Lung (tissue), 12 donors: Measurements from ENCODE around the gene MTM1. TPM values are rescaled to one million over a fixed set of nuclear protein-coding genes. Genes with fewer than 3 reads are reported as not detected.

Source experiments
- ATAC-seq: fragments of 200-7000 bp; cut with Tn5 transposase; one replicate; pipeline ENCODE4 v1.9.1; 2020; ENCODE audit warnings: moderate number of reproducible peaks; ENCODE audit not compliant: insufficient read depth, low FRiP score
- DNase-seq, 3 donors: peaks; one replicate each; pipeline ENCODE4 v3.0.0-alpha.2; 2013 to 2017
- H3K27ac ChIP-seq, 2 donors: one replicate each; pipeline ENCODE4 v1.5.1; 2013; ENCODE audit warnings: mild to moderate bottlenecking in 2 of 2, moderate library complexity in 2 of 2, control low read depth in 1 of 2, inconsistent platforms in 1 of 2, low read depth in 1 of 2, low read length in 1 of 2
- H3K27me3 ChIP-seq, 3 donors: one replicate each; pipeline ENCODE4 v1.5.1; 2013; ENCODE audit warnings: low read length in 2 of 3; ENCODE audit not compliant: control insufficient read depth in 3 of 3, insufficient read depth in 3 of 3
- H3K36me3 ChIP-seq, 4 donors: one replicate each; pipeline ENCODE4 v1.5.1; 2013; ENCODE audit warnings: low read length in 4 of 4, mild to moderate bottlenecking in 1 of 4, moderate library complexity in 1 of 4; ENCODE audit not compliant: control insufficient read depth in 4 of 4, insufficient read depth in 4 of 4
- H3K4me1 ChIP-seq, 5 donors: one replicate each; pipeline ENCODE4 v1.5.1; 2013; ENCODE audit warnings: low read length in 5 of 5, mild to moderate bottlenecking in 2 of 5, moderate library complexity in 1 of 5; ENCODE audit not compliant: control insufficient read depth in 5 of 5, insufficient read depth in 5 of 5
- H3K4me3 ChIP-seq: one replicate; pipeline ENCODE4 v1.5.1; 2013; ENCODE audit warnings: mild to moderate bottlenecking, control low read depth, moderate library complexity
- H3K9ac ChIP-seq, 2 donors: one replicate each; pipeline ENCODE4 v1.5.1; 2013; ENCODE audit warnings: low read length in 2 of 2, control low read depth in 1 of 2; ENCODE audit not compliant: insufficient read depth in 1 of 2
- H3K9me3 ChIP-seq, 4 donors: one replicate each; pipeline ENCODE4 v1.5.1; 2013; ENCODE audit warnings: low read length in 3 of 4, mild to moderate bottlenecking in 1 of 4, moderate library complexity in 1 of 4; ENCODE audit not compliant: control insufficient read depth in 4 of 4, insufficient read depth in 3 of 4
- CTCF ChIP-seq: IDR thresholded peaks from 2 replicates; pipeline ENCODE4 v1.5.1; 2012; ENCODE audit warnings: mild to moderate bottlenecking; ENCODE audit errors: control extremely low read depth, extremely low read depth
- WGBS, 2 donors: extraction: QIAGEN DNeasy Blood & Tissue Kit; methylation state at CpG; one replicate each; pipeline ENCODE4 v1.1.7; 2013; 5-methylcytosine and 5-hydroxymethylcytosine counted together
- polyA plus RNA-seq, 2 donors: library from polyadenylated mRNA; stranded (reverse); fragments of 200-250 nt; gene quantifications; one replicate each; pipeline ENCODE4 v1.2.1, GENCODE V29; 2013
- total RNA-seq, 2 donors: library from RNA; depleted of rRNA in 1 of 2; stranded (reverse); fragments of >200 nt in 1 of 2; gene quantifications; one replicate each; pipeline ENCODE4 v1.2.1, GENCODE V29; 2014 to 2021
- donor health status: control.
- donor health status: control.
- donor health status: Bipolar disorder and iron deficiency.
- donor health status: healthy.
- donor health status: DM: yes; HTN: yes; CAD: no.

MTM1 gene
- total and polyA plus RNA-seq, 4 donors, result 4.6 to 31.2 (median 14.5) TPM

- H3K9ac ChIP-seq, result no peak overlapping the region
- H3K27me3 ChIP-seq, result no peaks in the 10 kb centered on the region
- H3K4me3 ChIP-seq, result no peak overlapping the region
- H3K4me1 ChIP-seq, result peaks cover 0 to 1% (median 0%) of the 10 kb centered on the region in 5 donors
- H3K27ac ChIP-seq, result no peak overlapping the region
- ATAC-seq (no peak), DNase-seq (no peak)
- H3K9me3 ChIP-seq, result peaks cover 0 to 4% (median 2%) of the 10 kb centered on the region in 4 donors
- 83 to 95% methylated on average over 4 of the region's 4 CpGs for WGBS, 2 donors
- H3K36me3 ChIP-seq, result no peaks in the 10 kb centered on the region
- TF ChIP-seq CTCF, result no peak
Observed at GRCh38 chrX:150531467-150531866, 37.0 kb upstream of the MTM1 start.

- H3K36me3 ChIP-seq, result no peaks in the 10 kb centered on the region
- DNase-seq, result no peak
- no peak for ATAC-seq
- H3K9me3 ChIP-seq, result peaks cover 0 to 18% (median 3%) of the 10 kb centered on the region in 4 donors
- H3K9ac ChIP-seq, result no peak overlapping the region
- 74 to 75% methylated on average over 3 of the region's 3 CpGs for WGBS, 2 donors
- H3K4me3 ChIP-seq, result no peak overlapping the region
- H3K27me3 ChIP-seq, result no peaks in the 10 kb centered on the region
- no peak for TF ChIP-seq CTCF
- no peaks in the 10 kb centered on the region for H3K4me1 ChIP-seq
- no peak overlapping the region for H3K27ac ChIP-seq
Observed at GRCh38 chrX:150533863-150534262, 34.6 kb upstream of the MTM1 start.

- Histone ChIP-seq H3K9me3 (peaks cover 0 to 20% (median 3%) of the 10 kb centered on the region in 4 donors), H3K27me3 (no peaks in the 10 kb centered on the region), H3K9ac (no peak overlapping the region), H3K36me3 (no peaks in the 10 kb centered on the region), H3K4me3 (no peak overlapping the region), H3K4me1 (no peaks in the 10 kb centered on the region), H3K27ac (no peak overlapping the region)
- DNase-seq, result no peak
- no peak for TF ChIP-seq CTCF
- WGBS, 2 donors, result 65 to 76% methylated on average over 8 of the region's 8 CpGs
- no peak for ATAC-seq
Observed at GRCh38 chrX:150536455-150537116, 31.8 kb upstream of the MTM1 start.

DNA sequence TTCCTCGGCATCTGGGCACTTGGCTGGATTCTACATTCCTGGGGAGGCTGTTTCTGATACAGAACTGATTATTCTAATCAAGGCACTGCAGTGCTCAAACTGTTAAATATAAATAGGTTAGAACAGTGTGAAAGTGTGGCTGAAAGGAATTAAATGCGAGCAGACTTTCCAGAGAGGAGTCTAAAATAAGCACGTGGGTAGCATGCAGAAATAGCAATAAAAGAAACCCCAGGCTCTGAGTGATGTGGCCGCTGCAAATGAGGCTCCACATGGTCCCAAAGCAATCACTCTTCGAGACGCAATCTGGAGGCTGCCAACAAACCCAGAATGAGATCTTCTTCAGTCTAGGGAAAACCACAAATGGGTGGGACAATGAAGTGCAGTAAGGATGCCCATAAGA is 30.6 kb upstream of the MTM1 start:
- no peak for DNase-seq

More for the DNA sequence above, 30.6 kb upstream of the MTM1 start:
- ATAC-seq, result no peak
- TF ChIP-seq CTCF, result no peak
- H3K4me1 ChIP-seq, result no peaks in the 10 kb centered on the region
- H3K27me3 ChIP-seq, result no peaks in the 10 kb centered on the region
- no peak overlapping the region for H3K4me3 ChIP-seq
- H3K27ac ChIP-seq, result no peak overlapping the region
- no peaks in the 10 kb centered on the region for H3K36me3 ChIP-seq
- 69 to 78% methylated on average over 6 of the region's 6 CpGs for WGBS, 2 donors
- H3K9me3 ChIP-seq, result peaks cover 0 to 20% (median 3%) of the 10 kb centered on the region in 4 donors
- no peak overlapping the region for H3K9ac ChIP-seq
